H1 (cell line): ENCODE data around the gene TRMT10C. TPM values are rescaled to one million over a fixed set of nuclear protein-coding genes. Genes with fewer than 3 reads are reported as not detected.

Source experiments
- PHF8 ChIP-seq: fragments of 200-600 bp; sonication (generic); conservative IDR thresholded peaks from 2 replicates; pipeline ENCODE4 v1.7.1; 2012; ENCODE audit warnings: low read depth, mild to moderate bottlenecking, inconsistent platforms, low read length, moderate library complexity
- polyA plus RNA-seq, 7 experiments: library from polyadenylated mRNA; depleted of rRNA in 3 of 7; stranded (reverse) in 5 of 7; unstranded in 2 of 7; fragments of >200 nt in 5 of 7; fragments of 200-250 nt in 2 of 7; gene quantifications; 1 replicate in 5 of 7; 2 replicates in 1 of 7; 4 replicates in 1 of 7; pipeline versions ENCODE4 v1.2.1 to v1.2.3, GENCODE V29; 2011 to 2013; ENCODE audit warnings: missing spikeins in 2 of 7, mixed read lengths in 2 of 7
- total RNA-seq: library from RNA; stranded (reverse); fragmentation: NEBNext Ultra II Directional; extraction: Animal tissue kit (Norgen Biotek cat#: 25700); gene quantifications from 2 replicates; pipeline ENCODE4 v1.2.1, GENCODE V29; 2021
- TF ChIP-seq, protein P1 (sequence below): fragments of 300-600 bp; sonication (generic); IDR thresholded peaks from 2 replicates; pipeline ENCODE4 v1.7.1; 2012; ENCODE audit warnings: low read length, moderate library complexity, mild to moderate bottlenecking, inconsistent platforms; ENCODE audit not compliant: insufficient replicate concordance

TRMT10C gene
- total and polyA plus RNA-seq, 2 of the 8 experiments (the other 6 are each of a cell fraction or from before 2014, with no cell fraction given): 27.4 to 55.9 TPM

DNA sequence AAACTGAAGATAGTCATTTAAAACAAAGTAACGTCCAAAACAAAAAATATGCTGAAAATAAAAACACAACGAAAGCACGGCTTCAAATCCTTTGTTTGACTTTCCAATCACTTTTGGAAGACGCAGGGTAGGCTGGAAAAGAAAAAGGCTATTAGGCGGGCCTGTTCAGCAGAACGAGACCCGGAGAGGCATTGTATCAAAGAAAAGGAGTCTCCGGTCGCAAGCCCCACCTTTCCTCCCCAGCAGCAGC is 49.3 kb upstream of the TRMT10C start (continued):
- TF ChIP-seq, protein P1, sequence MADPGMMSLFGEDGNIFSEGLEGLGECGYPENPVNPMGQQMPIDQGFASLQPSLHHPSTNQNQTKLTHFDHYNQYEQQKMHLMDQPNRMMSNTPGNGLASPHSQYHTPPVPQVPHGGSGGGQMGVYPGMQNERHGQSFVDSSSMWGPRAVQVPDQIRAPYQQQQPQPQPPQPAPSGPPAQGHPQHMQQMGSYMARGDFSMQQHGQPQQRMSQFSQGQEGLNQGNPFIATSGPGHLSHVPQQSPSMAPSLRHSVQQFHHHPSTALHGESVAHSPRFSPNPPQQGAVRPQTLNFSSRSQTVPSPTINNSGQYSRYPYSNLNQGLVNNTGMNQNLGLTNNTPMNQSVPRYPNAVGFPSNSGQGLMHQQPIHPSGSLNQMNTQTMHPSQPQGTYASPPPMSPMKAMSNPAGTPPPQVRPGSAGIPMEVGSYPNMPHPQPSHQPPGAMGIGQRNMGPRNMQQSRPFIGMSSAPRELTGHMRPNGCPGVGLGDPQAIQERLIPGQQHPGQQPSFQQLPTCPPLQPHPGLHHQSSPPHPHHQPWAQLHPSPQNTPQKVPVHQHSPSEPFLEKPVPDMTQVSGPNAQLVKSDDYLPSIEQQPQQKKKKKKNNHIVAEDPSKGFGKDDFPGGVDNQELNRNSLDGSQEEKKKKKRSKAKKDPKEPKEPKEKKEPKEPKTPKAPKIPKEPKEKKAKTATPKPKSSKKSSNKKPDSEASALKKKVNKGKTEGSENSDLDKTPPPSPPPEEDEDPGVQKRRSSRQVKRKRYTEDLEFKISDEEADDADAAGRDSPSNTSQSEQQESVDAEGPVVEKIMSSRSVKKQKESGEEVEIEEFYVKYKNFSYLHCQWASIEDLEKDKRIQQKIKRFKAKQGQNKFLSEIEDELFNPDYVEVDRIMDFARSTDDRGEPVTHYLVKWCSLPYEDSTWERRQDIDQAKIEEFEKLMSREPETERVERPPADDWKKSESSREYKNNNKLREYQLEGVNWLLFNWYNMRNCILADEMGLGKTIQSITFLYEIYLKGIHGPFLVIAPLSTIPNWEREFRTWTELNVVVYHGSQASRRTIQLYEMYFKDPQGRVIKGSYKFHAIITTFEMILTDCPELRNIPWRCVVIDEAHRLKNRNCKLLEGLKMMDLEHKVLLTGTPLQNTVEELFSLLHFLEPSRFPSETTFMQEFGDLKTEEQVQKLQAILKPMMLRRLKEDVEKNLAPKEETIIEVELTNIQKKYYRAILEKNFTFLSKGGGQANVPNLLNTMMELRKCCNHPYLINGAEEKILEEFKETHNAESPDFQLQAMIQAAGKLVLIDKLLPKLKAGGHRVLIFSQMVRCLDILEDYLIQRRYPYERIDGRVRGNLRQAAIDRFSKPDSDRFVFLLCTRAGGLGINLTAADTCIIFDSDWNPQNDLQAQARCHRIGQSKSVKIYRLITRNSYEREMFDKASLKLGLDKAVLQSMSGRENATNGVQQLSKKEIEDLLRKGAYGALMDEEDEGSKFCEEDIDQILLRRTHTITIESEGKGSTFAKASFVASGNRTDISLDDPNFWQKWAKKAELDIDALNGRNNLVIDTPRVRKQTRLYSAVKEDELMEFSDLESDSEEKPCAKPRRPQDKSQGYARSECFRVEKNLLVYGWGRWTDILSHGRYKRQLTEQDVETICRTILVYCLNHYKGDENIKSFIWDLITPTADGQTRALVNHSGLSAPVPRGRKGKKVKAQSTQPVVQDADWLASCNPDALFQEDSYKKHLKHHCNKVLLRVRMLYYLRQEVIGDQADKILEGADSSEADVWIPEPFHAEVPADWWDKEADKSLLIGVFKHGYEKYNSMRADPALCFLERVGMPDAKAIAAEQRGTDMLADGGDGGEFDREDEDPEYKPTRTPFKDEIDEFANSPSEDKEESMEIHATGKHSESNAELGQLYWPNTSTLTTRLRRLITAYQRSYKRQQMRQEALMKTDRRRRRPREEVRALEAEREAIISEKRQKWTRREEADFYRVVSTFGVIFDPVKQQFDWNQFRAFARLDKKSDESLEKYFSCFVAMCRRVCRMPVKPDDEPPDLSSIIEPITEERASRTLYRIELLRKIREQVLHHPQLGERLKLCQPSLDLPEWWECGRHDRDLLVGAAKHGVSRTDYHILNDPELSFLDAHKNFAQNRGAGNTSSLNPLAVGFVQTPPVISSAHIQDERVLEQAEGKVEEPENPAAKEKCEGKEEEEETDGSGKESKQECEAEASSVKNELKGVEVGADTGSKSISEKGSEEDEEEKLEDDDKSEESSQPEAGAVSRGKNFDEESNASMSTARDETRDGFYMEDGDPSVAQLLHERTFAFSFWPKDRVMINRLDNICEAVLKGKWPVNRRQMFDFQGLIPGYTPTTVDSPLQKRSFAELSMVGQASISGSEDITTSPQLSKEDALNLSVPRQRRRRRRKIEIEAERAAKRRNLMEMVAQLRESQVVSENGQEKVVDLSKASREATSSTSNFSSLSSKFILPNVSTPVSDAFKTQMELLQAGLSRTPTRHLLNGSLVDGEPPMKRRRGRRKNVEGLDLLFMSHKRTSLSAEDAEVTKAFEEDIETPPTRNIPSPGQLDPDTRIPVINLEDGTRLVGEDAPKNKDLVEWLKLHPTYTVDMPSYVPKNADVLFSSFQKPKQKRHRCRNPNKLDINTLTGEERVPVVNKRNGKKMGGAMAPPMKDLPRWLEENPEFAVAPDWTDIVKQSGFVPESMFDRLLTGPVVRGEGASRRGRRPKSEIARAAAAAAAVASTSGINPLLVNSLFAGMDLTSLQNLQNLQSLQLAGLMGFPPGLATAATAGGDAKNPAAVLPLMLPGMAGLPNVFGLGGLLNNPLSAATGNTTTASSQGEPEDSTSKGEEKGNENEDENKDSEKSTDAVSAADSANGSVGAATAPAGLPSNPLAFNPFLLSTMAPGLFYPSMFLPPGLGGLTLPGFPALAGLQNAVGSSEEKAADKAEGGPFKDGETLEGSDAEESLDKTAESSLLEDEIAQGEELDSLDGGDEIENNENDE: no peak
- TF ChIP-seq PHF8: 0 out of 2 replicates have a peak, but pooled peaks have one; percentile 8
